Vagina (tissue), 2 donors: ENCODE data around the gene RAPGEF5.

Experiments
- CTCF ChIP-seq, 3 experiments: fragments of 450-650 bp in 2 of 3; fragments of 200-600 bp in 1 of 3; sonication (generic) in 1 of 3; IDR thresholded peaks; one replicate each; pipeline ENCODE4 v1.5.1; 2017 to 2019; ENCODE audit warnings: antibody characterized with exemption in 3 of 3, mild to moderate bottlenecking in 2 of 3, moderate library complexity in 2 of 3
- POLR2AphosphoS5 ChIP-seq, 2 donors: sonication (generic); formaldehyde crosslinking; IDR thresholded peaks; one replicate each; pipeline ENCODE4 v1.9.0; 2017; ENCODE audit warnings: antibody characterized with exemption in 2 of 2, mild to moderate bottlenecking in 2 of 2, low read depth in 1 of 2; ENCODE audit not compliant: insufficient read depth in 1 of 2

- no peak for TF ChIP-seq CTCF (IDR thresholded peaks at IDR 0.05)
- TF ChIP-seq POLR2AphosphoS5 (IDR thresholded peaks at IDR 0.05; ENCODE audit: insufficient read depth in 1 of 2, low read depth in 1 of 2), result no peak
Measured at GRCh38 chr7:22234227-22234626, 122.7 kb downstream of the RAPGEF5 start.
